Neural cell (in vitro differentiated cells): ENCODE results near the gene GASK1A. TPM values are rescaled to one million over a fixed set of nuclear protein-coding genes. Genes with fewer than 3 reads are reported as not detected.

Experiments
- H2AFZ ChIP-seq: fragments of 200-600, 300-800 bp; sonication (generic), shearing (Covaris generic); 2 replicates; pipeline ENCODE4 v1.6.0; 2014; ENCODE audit warnings: low read depth, mild to moderate bottlenecking, antibody characterized with exemption, low read length, moderate library complexity
- H3F3A ChIP-seq: fragments of 200-600 bp; shearing (Covaris generic); 2 replicates; pipeline ENCODE4 v1.6.1; 2016; ENCODE audit warnings: mild to moderate bottlenecking, moderate library complexity, mixed read lengths, antibody characterized with exemption, low read length; ENCODE audit not compliant: insufficient read depth, poor library complexity, severe bottlenecking
- H3K27ac ChIP-seq: fragments of 200-600, 300-800 bp; sonication (generic), shearing (Covaris generic); 2 replicates; pipeline ENCODE4 v1.5.1; 2014; ENCODE audit warnings: mild to moderate bottlenecking, low read length, moderate library complexity
- H3K27me3 ChIP-seq: fragments of 300-800, 200-600 bp; sonication (generic), shearing (Covaris generic); 2 replicates; pipeline ENCODE4 v1.6.0; 2014; ENCODE audit warnings: mild to moderate bottlenecking, low read depth, low read length, moderate library complexity; ENCODE audit not compliant: insufficient read depth
- H3K36me3 ChIP-seq: fragments of 300-800, 200-600 bp; sonication (generic), shearing (Covaris generic); 2 replicates; pipeline ENCODE4 v1.5.1; 2014; ENCODE audit warnings: mild to moderate bottlenecking, antibody characterized with exemption, low read length, moderate library complexity; ENCODE audit not compliant: insufficient read depth
- H3K4me2 ChIP-seq: fragments of 300-800, 200-600 bp; sonication (generic), shearing (Covaris generic); 2 replicates; pipeline ENCODE4 v1.6.0; 2014; ENCODE audit warnings: mild to moderate bottlenecking, low read length
- H3K4me3 ChIP-seq: fragments of 300-800, 200-600 bp; sonication (generic), shearing (Covaris generic); 2 replicates; pipeline ENCODE4 v1.5.1; 2014; ENCODE audit warnings: mild to moderate bottlenecking, low read length, moderate library complexity
- H3K79me2 ChIP-seq: fragments of 200-600 bp; shearing (Covaris generic); replicated peaks from 2 replicates; pipeline ENCODE4 v1.6.0; 2014; ENCODE audit warnings: mild to moderate bottlenecking, low read length, moderate library complexity; ENCODE audit not compliant: insufficient read depth
- H3K9ac ChIP-seq: fragments of 300-800, 200-600 bp; sonication (generic), shearing (Covaris generic); 2 replicates; pipeline ENCODE4 v1.6.1; 2016; ENCODE audit warnings: mild to moderate bottlenecking, low read length, mixed read lengths
- H3K9me2 ChIP-seq: fragments of 200-600 bp; shearing (Covaris generic); 2 replicates; pipeline ENCODE4 v1.6.1; 2016; ENCODE audit warnings: mild to moderate bottlenecking, low read length, mixed read lengths; ENCODE audit not compliant: insufficient read depth
- H3K9me3 ChIP-seq: fragments of 200-600, 300-800 bp; sonication (generic), shearing (Covaris generic); 2 replicates; pipeline ENCODE4 v1.6.1; 2016; ENCODE audit warnings: mild to moderate bottlenecking, mixed run types, low read length, moderate library complexity, mixed read lengths
- H4K20me1 ChIP-seq: fragments of 200-600 bp; shearing (Covaris generic); 2 replicates; pipeline ENCODE4 v1.6.1; 2016; ENCODE audit warnings: mild to moderate bottlenecking, mixed run types; ENCODE audit not compliant: insufficient read depth
- EP300 ChIP-seq: fragments of 450-650 bp; conservative IDR thresholded peaks from 2 replicates; pipeline ENCODE4 v1.6.1; 2014; ENCODE audit warnings: antibody characterized with exemption, mild to moderate bottlenecking, moderate library complexity; ENCODE audit not compliant: poor library complexity, severe bottlenecking
- EZH2 ChIP-seq: fragments of 200-600, 300-800 bp; shearing (Covaris generic), sonication (generic); IDR thresholded peaks from 2 replicates; pipeline ENCODE4 v1.6.1; 2014; ENCODE audit warnings: antibody characterized with exemption, low read length, borderline replicate concordance, mild to moderate bottlenecking; ENCODE audit not compliant: insufficient read depth, poor library complexity, severe bottlenecking
- MXI1 ChIP-seq: fragments of 450-650 bp; conservative IDR thresholded peaks from 2 replicates; pipeline ENCODE4 v1.6.1; 2014; ENCODE audit warnings: antibody characterized with exemption, mild to moderate bottlenecking; ENCODE audit not compliant: poor library complexity, severe bottlenecking
- POLR2AphosphoS5 ChIP-seq: IDR thresholded peaks from 2 replicates; pipeline ENCODE4 v1.6.1; 2012
- RAD21 ChIP-seq: fragments of 450-650 bp; conservative IDR thresholded peaks from 2 replicates; pipeline ENCODE4 v1.6.1; 2014; ENCODE audit warnings: antibody characterized with exemption, mild to moderate bottlenecking, moderate library complexity
- SMC3 ChIP-seq: fragments of 450-650 bp; conservative IDR thresholded peaks from 2 replicates; pipeline ENCODE4 v1.6.1; 2014; ENCODE audit warnings: antibody characterized with exemption, mild to moderate bottlenecking, moderate library complexity; ENCODE audit not compliant: poor library complexity
- TAF1 ChIP-seq: IDR thresholded peaks from 2 replicates; pipeline ENCODE4 v1.6.1; 2012; ENCODE audit warnings: low read depth
- polyA plus RNA-seq: library from polyadenylated mRNA; depleted of rRNA; stranded (reverse); fragments of >200 nt; gene quantifications from 2 replicates; pipeline ENCODE4 v1.2.3, GENCODE V29; 2014
- TF ChIP-seq, protein P1 (sequence below): IDR thresholded peaks from 2 replicates; pipeline ENCODE4 v1.6.1; 2012; ENCODE audit warnings: borderline replicate concordance
- TF ChIP-seq, protein P2 (sequence below): fragments of 450-650 bp; IDR thresholded peaks from 2 replicates; pipeline ENCODE4 v1.5.1; 2014; ENCODE audit warnings: antibody characterized with exemption, mild to moderate bottlenecking, moderate library complexity; ENCODE audit not compliant: poor library complexity, severe bottlenecking

Gene GASK1A
- polyA plus RNA-seq, 1 donor from 2014 or later = not detected

DNA sequence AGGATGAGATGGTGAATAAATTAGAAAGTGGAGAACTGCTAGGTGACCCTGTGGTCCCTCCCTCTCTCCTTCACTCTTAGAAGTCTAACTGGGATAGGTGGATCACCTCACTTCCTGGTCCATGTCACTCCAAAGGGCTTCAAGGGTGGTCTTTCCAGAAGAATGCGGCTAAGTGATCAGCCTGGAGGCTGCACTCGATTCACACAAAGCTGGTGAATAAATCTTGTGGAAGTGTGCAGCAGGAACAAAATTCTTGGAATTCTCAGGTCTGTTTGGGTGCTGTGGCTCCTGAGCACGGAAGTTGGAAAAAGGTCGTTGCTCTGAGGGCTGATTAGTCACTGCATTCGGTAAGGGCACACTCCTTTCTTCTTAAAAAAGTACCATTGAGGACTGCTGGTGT, 46.3 kb downstream of the GASK1A start:
- H3K9ac ChIP-seq = no peak overlapping the region
- no peak overlapping the region for H3K4me2 ChIP-seq
- H3K27ac ChIP-seq = no peak overlapping the region
- no peaks in the 10 kb centered on the region for H3K9me2 ChIP-seq
- no peaks in the 10 kb centered on the region for H3F3A ChIP-seq
- H3K4me3 ChIP-seq = no peak overlapping the region
- H3K27me3 ChIP-seq = no peaks in the 10 kb centered on the region
- H2AFZ ChIP-seq = no peak overlapping the region
- H3K36me3 ChIP-seq = no peaks in the 10 kb centered on the region
- H4K20me1 ChIP-seq = no peaks in the 10 kb centered on the region
- no peaks in the 10 kb centered on the region for H3K79me2 ChIP-seq
- TF ChIP-seq EP300 (no peak), SMC3 (no peak), TAF1 (no peak), EZH2 (no peak), RAD21 (no peak)
- TF ChIP-seq, protein P1, sequence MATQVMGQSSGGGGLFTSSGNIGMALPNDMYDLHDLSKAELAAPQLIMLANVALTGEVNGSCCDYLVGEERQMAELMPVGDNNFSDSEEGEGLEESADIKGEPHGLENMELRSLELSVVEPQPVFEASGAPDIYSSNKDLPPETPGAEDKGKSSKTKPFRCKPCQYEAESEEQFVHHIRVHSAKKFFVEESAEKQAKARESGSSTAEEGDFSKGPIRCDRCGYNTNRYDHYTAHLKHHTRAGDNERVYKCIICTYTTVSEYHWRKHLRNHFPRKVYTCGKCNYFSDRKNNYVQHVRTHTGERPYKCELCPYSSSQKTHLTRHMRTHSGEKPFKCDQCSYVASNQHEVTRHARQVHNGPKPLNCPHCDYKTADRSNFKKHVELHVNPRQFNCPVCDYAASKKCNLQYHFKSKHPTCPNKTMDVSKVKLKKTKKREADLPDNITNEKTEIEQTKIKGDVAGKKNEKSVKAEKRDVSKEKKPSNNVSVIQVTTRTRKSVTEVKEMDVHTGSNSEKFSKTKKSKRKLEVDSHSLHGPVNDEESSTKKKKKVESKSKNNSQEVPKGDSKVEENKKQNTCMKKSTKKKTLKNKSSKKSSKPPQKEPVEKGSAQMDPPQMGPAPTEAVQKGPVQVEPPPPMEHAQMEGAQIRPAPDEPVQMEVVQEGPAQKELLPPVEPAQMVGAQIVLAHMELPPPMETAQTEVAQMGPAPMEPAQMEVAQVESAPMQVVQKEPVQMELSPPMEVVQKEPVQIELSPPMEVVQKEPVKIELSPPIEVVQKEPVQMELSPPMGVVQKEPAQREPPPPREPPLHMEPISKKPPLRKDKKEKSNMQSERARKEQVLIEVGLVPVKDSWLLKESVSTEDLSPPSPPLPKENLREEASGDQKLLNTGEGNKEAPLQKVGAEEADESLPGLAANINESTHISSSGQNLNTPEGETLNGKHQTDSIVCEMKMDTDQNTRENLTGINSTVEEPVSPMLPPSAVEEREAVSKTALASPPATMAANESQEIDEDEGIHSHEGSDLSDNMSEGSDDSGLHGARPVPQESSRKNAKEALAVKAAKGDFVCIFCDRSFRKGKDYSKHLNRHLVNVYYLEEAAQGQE = no peak
- no peaks in the 10 kb centered on the region for H3K9me3 ChIP-seq

DNA sequence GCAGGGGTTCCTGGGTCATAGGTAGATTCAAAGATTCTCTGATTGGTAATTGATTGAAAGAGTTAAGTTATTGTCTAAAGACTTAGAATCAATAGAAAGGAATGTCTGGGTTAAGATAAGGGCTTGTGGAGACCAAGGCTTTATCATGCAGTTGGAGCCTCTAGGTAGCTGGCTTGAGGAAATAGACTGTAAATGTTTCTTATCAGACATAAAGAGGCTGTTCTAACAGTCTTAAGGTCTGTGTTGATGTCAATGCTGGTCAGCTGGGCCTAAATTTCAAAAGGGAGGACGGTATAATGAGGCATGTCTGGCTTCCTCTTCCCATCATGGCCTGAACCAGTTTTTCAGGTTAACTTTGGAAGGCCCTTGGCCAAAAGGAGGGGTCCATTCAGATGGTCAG, 48.9 kb downstream of the GASK1A start:
- H3K9ac ChIP-seq = no peak overlapping the region
- H3F3A ChIP-seq = no peaks in the 10 kb centered on the region
- no peak overlapping the region for H3K4me3 ChIP-seq
- no peak overlapping the region for H3K27ac ChIP-seq
- H3K36me3 ChIP-seq = no peaks in the 10 kb centered on the region
- H3K9me2 ChIP-seq = no peaks in the 10 kb centered on the region
- no peaks in the 10 kb centered on the region for H3K9me3 ChIP-seq
- no peak overlapping the region for H2AFZ ChIP-seq
- TF ChIP-seq MXI1 (no peak), SMC3 (no peak), POLR2AphosphoS5 (no peak), TAF1 (no peak), EZH2 (no peak), RAD21 (no peak), EP300 (no peak)
- TF ChIP-seq, protein P2, sequence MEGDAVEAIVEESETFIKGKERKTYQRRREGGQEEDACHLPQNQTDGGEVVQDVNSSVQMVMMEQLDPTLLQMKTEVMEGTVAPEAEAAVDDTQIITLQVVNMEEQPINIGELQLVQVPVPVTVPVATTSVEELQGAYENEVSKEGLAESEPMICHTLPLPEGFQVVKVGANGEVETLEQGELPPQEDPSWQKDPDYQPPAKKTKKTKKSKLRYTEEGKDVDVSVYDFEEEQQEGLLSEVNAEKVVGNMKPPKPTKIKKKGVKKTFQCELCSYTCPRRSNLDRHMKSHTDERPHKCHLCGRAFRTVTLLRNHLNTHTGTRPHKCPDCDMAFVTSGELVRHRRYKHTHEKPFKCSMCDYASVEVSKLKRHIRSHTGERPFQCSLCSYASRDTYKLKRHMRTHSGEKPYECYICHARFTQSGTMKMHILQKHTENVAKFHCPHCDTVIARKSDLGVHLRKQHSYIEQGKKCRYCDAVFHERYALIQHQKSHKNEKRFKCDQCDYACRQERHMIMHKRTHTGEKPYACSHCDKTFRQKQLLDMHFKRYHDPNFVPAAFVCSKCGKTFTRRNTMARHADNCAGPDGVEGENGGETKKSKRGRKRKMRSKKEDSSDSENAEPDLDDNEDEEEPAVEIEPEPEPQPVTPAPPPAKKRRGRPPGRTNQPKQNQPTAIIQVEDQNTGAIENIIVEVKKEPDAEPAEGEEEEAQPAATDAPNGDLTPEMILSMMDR = no peak
- TF ChIP-seq, protein P1 = no peak
- H3K27me3 ChIP-seq = no peaks in the 10 kb centered on the region
- no peak overlapping the region for H3K4me2 ChIP-seq
- no peaks in the 10 kb centered on the region for H3K79me2 ChIP-seq
- H4K20me1 ChIP-seq = no peaks in the 10 kb centered on the region
